Smooth muscle cell (in vitro differentiated cells): ENCODE data around the gene MCHR1. TPM values are rescaled to one million over a fixed set of nuclear protein-coding genes. Genes with fewer than 3 reads are reported as not detected.

Experiments
- DNase-seq: peaks from one replicate; lab custom pipeline; 2025; ENCODE audit not compliant: unreplicated experiment; lab: John Stamatoyannopoulos, UW
- H2AFZ ChIP-seq: fragments of 200-600 bp; sonication (generic); 2 replicates; pipeline ENCODE4 v1.6.0; 2016; ENCODE audit warnings: antibody characterized with exemption, low read depth, mild to moderate bottlenecking
- H3F3A ChIP-seq: fragments of 200-600 bp; sonication (generic); 2 replicates; pipeline ENCODE4 v1.6.0; 2017; ENCODE audit warnings: antibody characterized with exemption, low read depth
- H3K27ac ChIP-seq: fragments of 200-600 bp; sonication (generic); 2 replicates; pipeline ENCODE4 v1.5.1; 2016; ENCODE audit warnings: low read depth, mild to moderate bottlenecking
- H3K27me3 ChIP-seq: fragments of 200-600 bp; sonication (generic); 2 replicates; pipeline ENCODE4 v1.6.1; 2016; ENCODE audit warnings: low read depth, mild to moderate bottlenecking
- H3K36me3 ChIP-seq: fragments of 200-600 bp; sonication (generic); 2 replicates; pipeline ENCODE4 v1.5.1; 2016; ENCODE audit warnings: low read depth
- H3K4me1 ChIP-seq: fragments of 200-600 bp; sonication (generic); 2 replicates; pipeline ENCODE4 v1.5.1; 2016; ENCODE audit warnings: low read depth
- H3K4me2 ChIP-seq: fragments of 200-600 bp; sonication (generic); 2 replicates; pipeline ENCODE4 v1.6.0; 2016; ENCODE audit warnings: mild to moderate bottlenecking
- H3K4me3 ChIP-seq: fragments of 200-600 bp; sonication (generic); 2 replicates; pipeline ENCODE4 v1.5.1; 2016; ENCODE audit warnings: mild to moderate bottlenecking
- H3K79me2 ChIP-seq: fragments of 200-600 bp; sonication (generic); 2 replicates; pipeline ENCODE4 v1.6.0; 2016; ENCODE audit warnings: low read depth, mild to moderate bottlenecking
- H3K9ac ChIP-seq: fragments of 200-600 bp; sonication (generic); 2 replicates; pipeline ENCODE4 v1.6.0; 2016; ENCODE audit warnings: low read depth
- H3K9me3 ChIP-seq: fragments of 200-600 bp; sonication (generic); replicated peaks from 2 replicates; pipeline ENCODE4 v1.5.1; 2016; ENCODE audit warnings: low read depth
- H4K20me1 ChIP-seq: fragments of 200-600 bp; sonication (generic); 2 replicates; pipeline ENCODE4 v1.6.0; 2016; ENCODE audit warnings: low read depth
- CTCF ChIP-seq: fragments of 200-600 bp; sonication (generic); IDR thresholded peaks from 2 replicates; pipeline ENCODE4 v1.5.1; 2017; ENCODE audit warnings: borderline replicate concordance, mild to moderate bottlenecking, antibody characterized with exemption; ENCODE audit not compliant: insufficient read depth, poor library complexity, severe bottlenecking
- WGBS: methylation state at CpG from one replicate; pipeline ENCODE4 v1.1.7; 2016; ENCODE audit warnings: low lambda C conversion rate; 5-methylcytosine and 5-hydroxymethylcytosine counted together
- polyA plus RNA-seq: library from polyadenylated mRNA; unstranded; fragments of >200 nt; fragmentation: Nextera tagmentation; extraction: Ambion mirVana; gene quantifications from 2 replicates; pipeline ENCODE4 v1.2.1, GENCODE V29; 2016
- total RNA-seq: library from RNA; depleted of rRNA; stranded (reverse); fragments of >200 nt; gene quantifications from 2 replicates; pipeline ENCODE4 v1.2.3, GENCODE V29; 2014

MCHR1 gene
- total and polyA plus RNA-seq, 2 experiments from 2014 or later = 18.9 to 24.6 TPM

GRCh38 chr22:40723396-40723933 lies 44.2 kb downstream of the MCHR1 start:
- no peak for TF ChIP-seq CTCF
- no peak overlapping the region for H3K27ac ChIP-seq
- no peaks in the 10 kb centered on the region for H4K20me1 ChIP-seq
- peaks cover 21% of the 10 kb centered on the region for H3K4me1 ChIP-seq
- no peak overlapping the region for H3K9ac ChIP-seq
- no peak overlapping the region for H2AFZ ChIP-seq
- peaks cover 19% of the 10 kb centered on the region for H3F3A ChIP-seq
- no peaks in the 10 kb centered on the region for H3K27me3 ChIP-seq
- H3K4me2 ChIP-seq = no peak overlapping the region
- H3K9me3 ChIP-seq = no peaks in the 10 kb centered on the region
- H3K79me2 ChIP-seq = no peaks in the 10 kb centered on the region
- H3K4me3 ChIP-seq = no peak overlapping the region
- H3K36me3 ChIP-seq = no peaks in the 10 kb centered on the region
- WGBS = 93% methylated on average over 13 of the region's 13 CpGs
- no peak for DNase-seq

- no peak overlapping the region for H3K9ac ChIP-seq
- H2AFZ ChIP-seq = no peak overlapping the region
- peaks cover 12% of the 10 kb centered on the region for H3K4me1 ChIP-seq
- no peaks in the 10 kb centered on the region for H3K79me2 ChIP-seq
- no peaks in the 10 kb centered on the region for H3K9me3 ChIP-seq
- no peak for DNase-seq
- no peaks in the 10 kb centered on the region for H3K27me3 ChIP-seq
- H4K20me1 ChIP-seq = no peaks in the 10 kb centered on the region
- no peak for TF ChIP-seq CTCF
- H3K36me3 ChIP-seq = no peaks in the 10 kb centered on the region
- H3K4me3 ChIP-seq = no peak overlapping the region
- 55% methylated on average over 4 of the region's 4 CpGs for WGBS
- no peak overlapping the region for H3K4me2 ChIP-seq
- peaks cover 24% of the 10 kb centered on the region for H3F3A ChIP-seq
- peak overlapping the region; percentile 93 for H3K27ac ChIP-seq
Observed at GRCh38 chr22:40726514-40726913, 47.2 kb downstream of the MCHR1 start.

GRCh38 chr22:40727070-40727963 lies 48.0 kb downstream of the MCHR1 start:
- Histone ChIP-seq H3K27ac (peak overlapping the region; percentile 93), H3F3A (peaks cover 24% of the 10 kb centered on the region), H3K4me1 (peaks cover 13% of the 10 kb centered on the region), H3K79me2 (no peaks in the 10 kb centered on the region), H3K36me3 (no peaks in the 10 kb centered on the region), H3K27me3 (no peaks in the 10 kb centered on the region), H3K9ac (peak overlapping the region; percentile 35), H2AFZ (peak overlapping the region; percentile 19), H3K4me3 (no peak overlapping the region), H3K9me3 (no peaks in the 10 kb centered on the region), H4K20me1 (no peaks in the 10 kb centered on the region), H3K4me2 (peak overlapping the region; percentile 62)
- no peak for TF ChIP-seq CTCF
- DNase-seq = no peak
- WGBS = 41% methylated on average over 11 of the region's 11 CpGs
